ENCODE measurements around the gene TRIM72. TPM values are rescaled to one million over a fixed set of nuclear protein-coding genes. Genes with fewer than 3 reads are reported as not detected.
A peak's percentile ranks its signal among the peaks of the same experiment; 100 is the strongest.
"Not testable (repeated sequence)": the region's sequence is repeated elsewhere in the genome, so short reads cannot be mapped to it uniquely, and the experiment has no call there.

The TRIM72 gene
- total RNA-seq, 6 experiments from 2014 or later: 0.05 TPM; not detected in 5

- H3K4me3 Mint-ChIP-seq: no peak overlapping the region
- H3K36me3 Mint-ChIP-seq (ENCODE audit: low read depth): peaks cover 61% of the 10 kb centered on the region
- DNase-seq: no peak
- H3K4me1 Mint-ChIP-seq (ENCODE audit: low read depth): peaks cover 16% of the 10 kb centered on the region
- H3K9me3 Mint-ChIP-seq: no peaks in the 10 kb centered on the region
- H3K27me3 Mint-ChIP-seq (ENCODE audit: insufficient read depth): peaks cover 20% of the 10 kb centered on the region
- no peak for TF ChIP-seq CTCF (IDR thresholded peaks at IDR 0.05)
- H3K27ac Mint-ChIP-seq: 0 out of 2 replicates have a peak overlapping the region, but pooled peaks have one; percentile 24
These were observed 20.0 kb upstream of the TRIM72 start for GRCh38 chr16:31193874-31194273.

- Mint-ChIP-seq H3K4me3 (peak overlapping the region; percentile 19; the same call in 1 of the 2 replicates), H3K27ac (no peak overlapping the region), H3K36me3 (ENCODE audit: low read depth) (peaks cover 60% of the 10 kb centered on the region), H3K9me3 (no peaks in the 10 kb centered on the region), H3K27me3 (ENCODE audit: insufficient read depth) (peaks cover 24% of the 10 kb centered on the region), H3K4me1 (ENCODE audit: low read depth) (peaks cover 24% of the 10 kb centered on the region)
- TF ChIP-seq CTCF (IDR thresholded peaks at IDR 0.05): no peak
- DNase-seq: no peak
These were observed 19.0 kb upstream of the TRIM72 start for GRCh38 chr16:31194898-31195297.

- H3K27ac Mint-ChIP-seq, H3K9me3 Mint-ChIP-seq, DNase-seq, H3K4me3 Mint-ChIP-seq: not testable (repeated sequence)
- peaks cover 25% of the 10 kb centered on the region for H3K4me1 Mint-ChIP-seq (ENCODE audit: low read depth)
- H3K36me3 Mint-ChIP-seq (ENCODE audit: low read depth): peaks cover 51% of the 10 kb centered on the region
- H3K27me3 Mint-ChIP-seq (ENCODE audit: insufficient read depth): peaks cover 18% of the 10 kb centered on the region
These were observed 18.1 kb upstream of the TRIM72 start for GRCh38 chr16:31195861-31196260.

GRCh38 chr16:31196324-31197088, 17.4 kb upstream of the TRIM72 start:
- peaks cover 45% of the 10 kb centered on the region for H3K36me3 Mint-ChIP-seq (ENCODE audit: low read depth)
- no peak overlapping the region for H3K4me3 Mint-ChIP-seq
- no peak for TF ChIP-seq CTCF (IDR thresholded peaks at IDR 0.05)
- no peaks in the 10 kb centered on the region for H3K9me3 Mint-ChIP-seq
- H3K4me1 Mint-ChIP-seq (ENCODE audit: low read depth): peaks cover 31% of the 10 kb centered on the region
- H3K27ac Mint-ChIP-seq: no peak overlapping the region
- peaks cover 13% of the 10 kb centered on the region for H3K27me3 Mint-ChIP-seq (ENCODE audit: insufficient read depth)
- DNase-seq: no peak

GRCh38 chr16:31198207-31198882, 15.6 kb upstream of the TRIM72 start:
- H3K4me1 Mint-ChIP-seq (ENCODE audit: low read depth): peaks cover 40% of the 10 kb centered on the region
- no peaks in the 10 kb centered on the region for H3K9me3 Mint-ChIP-seq
- H3K36me3 Mint-ChIP-seq (ENCODE audit: low read depth): peaks cover 30% of the 10 kb centered on the region
- H3K4me3 Mint-ChIP-seq: no peak overlapping the region; the same call in 1 of the 2 replicates
- H3K27me3 Mint-ChIP-seq (ENCODE audit: insufficient read depth): peaks cover 9% of the 10 kb centered on the region
- H3K27ac Mint-ChIP-seq: peak overlapping the region; percentile 52
- no peak for TF ChIP-seq CTCF (IDR thresholded peaks at IDR 0.05)
- DNase-seq: no peak
